ENCODE measurements around the gene DGKD. TPM values are rescaled to one million over a fixed set of nuclear protein-coding genes. Genes with fewer than 3 reads are reported as not detected.

Gene DGKD
- total and polyA plus RNA-seq, 2 experiments from 2014 or later = 3.9 to 4.0 TPM

- Histone ChIP-seq H3K9me3 (ENCODE audit: low read depth) (no peaks in the 10 kb centered on the region), H3K36me3 (ENCODE audit: low read depth) (peaks cover 47% of the 10 kb centered on the region), H3K4me3 (no peak overlapping the region), H3F3A (ENCODE audit: insufficient read depth) (peaks cover 33% of the 10 kb centered on the region), H4K20me1 (ENCODE audit: insufficient read depth) (0 out of 2 replicates have a peak, but pooled peaks cover 2% of the 10 kb centered on the region), H2AFZ (no peak overlapping the region), H3K4me1 (ENCODE audit: insufficient read depth) (peaks cover 38% of the 10 kb centered on the region), H3K27me3 (replicated peaks; ENCODE audit: insufficient read depth) (no peaks in the 10 kb centered on the region), H3K9me2 (ENCODE audit: insufficient read depth) (no peaks in the 10 kb centered on the region), H3K27ac (no peak overlapping the region), H3K9ac (no peak overlapping the region), H3K4me2 (ENCODE audit: unreplicated experiment) (no peak overlapping the region), H3K79me2 (ENCODE audit: insufficient read depth) (no peaks in the 10 kb centered on the region)
- TF ChIP-seq EZH2phosphoT487 (IDR thresholded peaks at IDR 0.05; ENCODE audit: insufficient read depth, low read depth) (no peak), EZH2 (IDR thresholded peaks at IDR 0.05; ENCODE audit: insufficient read depth, poor library complexity, severe bottlenecking) (no peak)
- in situ Hi-C loops (cut with MboI) = no loop called here
- WGBS, 2 experiments (ENCODE audit: low coverage in 1 of 2, low lambda C conversion rate in 2 of 2, missing lambda C conversion rate in 2 of 2) = 90 to 96% methylated on average over 10 of the region's 10 CpGs
- DNase-seq = no peak
These were observed 134.8 kb downstream of the DGKD start for GRCh38 chr2:233489143-233489542.

DNA sequence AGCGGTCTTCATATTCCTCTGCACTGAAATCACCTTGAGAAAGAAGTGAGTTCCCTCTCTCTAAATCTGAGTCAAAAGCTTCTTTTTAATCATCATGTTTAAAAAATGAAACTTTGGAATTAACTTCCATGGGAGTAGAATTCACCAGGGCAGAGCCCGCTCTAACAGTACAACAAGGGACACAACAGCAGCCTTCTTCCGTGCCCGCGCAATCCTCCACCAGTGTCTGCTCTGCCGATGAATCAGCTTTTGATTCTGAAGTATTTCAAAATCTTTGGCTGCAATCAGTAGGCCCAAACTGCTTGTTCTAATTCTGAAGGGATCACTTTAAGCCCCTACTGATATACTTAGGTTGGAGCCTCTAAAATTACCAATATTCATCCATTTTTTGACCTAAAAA is 135.4 kb downstream of the DGKD start:
- WGBS, 2 experiments (ENCODE audit: low coverage in 1 of 2, low lambda C conversion rate in 2 of 2, missing lambda C conversion rate in 2 of 2) = 96% methylated on average over 6 of the region's 6 CpGs
- no peak overlapping the region for H3K27ac ChIP-seq
- in situ Hi-C loops (cut with MboI) = no loop called here
- H3K4me1 ChIP-seq (ENCODE audit: insufficient read depth) = peaks cover 38% of the 10 kb centered on the region
- peak; percentile 32 for DNase-seq
- H3K9me2 ChIP-seq (ENCODE audit: insufficient read depth) = no peaks in the 10 kb centered on the region
- no peak overlapping the region for H2AFZ ChIP-seq
- no peak overlapping the region for H3K4me2 ChIP-seq (ENCODE audit: unreplicated experiment)
- TF ChIP-seq EZH2phosphoT487 (IDR thresholded peaks at IDR 0.05; ENCODE audit: insufficient read depth, low read depth) (no peak), EZH2 (IDR thresholded peaks at IDR 0.05; ENCODE audit: insufficient read depth, poor library complexity, severe bottlenecking) (no peak)
- H3K9me3 ChIP-seq (ENCODE audit: low read depth) = no peaks in the 10 kb centered on the region
- peaks cover 45% of the 10 kb centered on the region for H3K36me3 ChIP-seq (ENCODE audit: low read depth)
- no peak overlapping the region for H3K9ac ChIP-seq
- H4K20me1 ChIP-seq (ENCODE audit: insufficient read depth) = 0 out of 2 replicates have a peak, but pooled peaks cover 1% of the 10 kb centered on the region
- no peaks in the 10 kb centered on the region for H3K27me3 ChIP-seq (replicated peaks; ENCODE audit: insufficient read depth)
- peaks cover 33% of the 10 kb centered on the region for H3F3A ChIP-seq (ENCODE audit: insufficient read depth)
- no peaks in the 10 kb centered on the region for H3K79me2 ChIP-seq (ENCODE audit: insufficient read depth)
- no peak overlapping the region for H3K4me3 ChIP-seq

DNA sequence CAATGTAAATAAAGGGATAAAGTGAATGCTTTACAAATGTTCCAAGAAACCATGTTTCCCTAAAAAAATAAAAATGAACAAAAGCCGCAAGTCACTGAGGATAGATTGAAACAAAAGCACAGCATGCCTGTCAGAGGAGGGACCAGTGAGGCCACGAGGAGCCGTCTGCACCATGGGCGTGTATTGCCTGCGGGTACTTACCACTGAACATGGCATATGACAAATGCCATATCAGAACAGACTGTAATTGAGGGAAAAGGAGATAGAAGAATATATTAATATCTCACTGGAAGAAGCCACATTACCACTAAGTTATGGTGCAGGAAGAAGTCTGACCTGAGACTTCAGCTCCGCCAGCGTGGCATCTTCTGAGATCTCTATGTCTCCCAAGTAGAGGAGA is 136.5 kb downstream of the DGKD start:
- Histone ChIP-seq H3K79me2 (ENCODE audit: insufficient read depth) (no peaks in the 10 kb centered on the region), H3K27ac (no peak overlapping the region), H3K36me3 (ENCODE audit: low read depth) (peaks cover 34% of the 10 kb centered on the region), H3K4me2 (ENCODE audit: unreplicated experiment) (no peak overlapping the region), H3F3A (ENCODE audit: insufficient read depth) (peaks cover 33% of the 10 kb centered on the region), H3K9ac (no peak overlapping the region), H3K4me1 (ENCODE audit: insufficient read depth) (peaks cover 38% of the 10 kb centered on the region), H3K9me3 (ENCODE audit: low read depth) (no peaks in the 10 kb centered on the region), H3K4me3 (no peak overlapping the region), H2AFZ (no peak overlapping the region), H4K20me1 (ENCODE audit: insufficient read depth) (no peaks in the 10 kb centered on the region), H3K9me2 (ENCODE audit: insufficient read depth) (no peaks in the 10 kb centered on the region), H3K27me3 (replicated peaks; ENCODE audit: insufficient read depth) (no peaks in the 10 kb centered on the region)
- TF ChIP-seq EZH2phosphoT487 (IDR thresholded peaks at IDR 0.05; ENCODE audit: insufficient read depth, low read depth) (no peak), EZH2 (IDR thresholded peaks at IDR 0.05; ENCODE audit: insufficient read depth, poor library complexity, severe bottlenecking) (no peak)
- in situ Hi-C loops (cut with MboI) = no loop called here
- 96 to 97% methylated on average over 7 of the region's 7 CpGs for WGBS, 2 experiments (ENCODE audit: low coverage in 1 of 2, low lambda C conversion rate in 2 of 2, missing lambda C conversion rate in 2 of 2)
- DNase-seq = no peak

DNA sequence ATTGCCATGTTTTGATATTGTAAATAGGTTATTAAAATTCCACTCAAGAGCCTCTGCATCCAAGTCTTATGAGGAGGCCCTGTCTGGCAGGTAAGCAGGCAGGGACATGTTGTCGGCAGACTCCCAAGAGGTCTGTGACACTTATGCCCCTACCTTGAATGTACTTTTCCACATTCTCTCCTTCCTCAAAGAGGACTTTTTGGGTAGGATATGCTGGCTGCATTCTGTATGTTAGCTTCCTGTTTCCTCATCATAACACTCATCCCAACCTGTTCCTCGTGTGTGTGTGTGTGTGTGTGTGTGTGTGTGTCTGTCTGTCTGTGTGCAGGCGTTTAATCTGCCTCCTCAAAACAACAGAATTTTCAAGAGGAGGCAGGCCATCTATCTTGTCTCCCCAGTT is 137.0 kb downstream of the DGKD start:
- H3K27me3 ChIP-seq (replicated peaks; ENCODE audit: insufficient read depth) = no peaks in the 10 kb centered on the region
- no peaks in the 10 kb centered on the region for H3K9me3 ChIP-seq (ENCODE audit: low read depth)
- no peak for DNase-seq
- H4K20me1 ChIP-seq (ENCODE audit: insufficient read depth) = no peaks in the 10 kb centered on the region
- no peak overlapping the region for H2AFZ ChIP-seq
- H3K36me3 ChIP-seq (ENCODE audit: low read depth) = peaks cover 37% of the 10 kb centered on the region
- H3K9me2 ChIP-seq (ENCODE audit: insufficient read depth) = no peaks in the 10 kb centered on the region
- peaks cover 34% of the 10 kb centered on the region for H3K4me1 ChIP-seq (ENCODE audit: insufficient read depth)
- H3K79me2 ChIP-seq (ENCODE audit: insufficient read depth) = no peaks in the 10 kb centered on the region
- TF ChIP-seq EZH2 (IDR thresholded peaks at IDR 0.05; ENCODE audit: insufficient read depth, poor library complexity, severe bottlenecking) = no peak
- no peak for TF ChIP-seq EZH2phosphoT487 (IDR thresholded peaks at IDR 0.05; ENCODE audit: insufficient read depth, low read depth)
- no peak overlapping the region for H3K4me2 ChIP-seq (ENCODE audit: unreplicated experiment)
- H3F3A ChIP-seq (ENCODE audit: insufficient read depth) = peaks cover 32% of the 10 kb centered on the region
- H3K4me3 ChIP-seq = no peak overlapping the region
- WGBS, 2 experiments (ENCODE audit: low coverage in 1 of 2, low lambda C conversion rate in 2 of 2, missing lambda C conversion rate in 2 of 2) = 98 to 100% methylated on average over 3 of the region's 3 CpGs
- no peak overlapping the region for H3K9ac ChIP-seq
- in situ Hi-C loops (cut with MboI) = no loop called here
- no peak overlapping the region for H3K27ac ChIP-seq

DNA sequence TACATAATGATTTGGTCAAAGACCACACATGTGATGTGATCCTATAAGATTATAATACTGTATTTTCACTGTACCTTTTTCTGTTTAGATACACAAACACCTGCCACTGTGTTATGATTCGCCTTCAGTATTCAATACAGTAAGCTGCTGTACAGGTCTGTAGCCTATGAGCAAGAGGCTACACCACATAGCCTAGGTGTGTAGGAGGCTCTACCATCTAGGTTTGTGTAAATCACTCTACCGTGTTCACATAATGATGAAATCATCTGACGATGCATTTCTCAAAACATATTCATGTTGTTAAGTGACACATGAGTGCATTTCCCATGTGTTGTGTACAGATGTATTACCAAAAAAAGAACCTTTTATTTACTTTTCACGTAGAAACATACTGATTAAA is 137.8 kb downstream of the DGKD start:
- H3K79me2 ChIP-seq (ENCODE audit: insufficient read depth) = no peaks in the 10 kb centered on the region
- no peak for TF ChIP-seq EZH2phosphoT487 (IDR thresholded peaks at IDR 0.05; ENCODE audit: insufficient read depth, low read depth)
- TF ChIP-seq EZH2 (IDR thresholded peaks at IDR 0.05; ENCODE audit: insufficient read depth, poor library complexity, severe bottlenecking) = no peak
- no peak overlapping the region for H3K4me3 ChIP-seq
- H3K27me3 ChIP-seq (replicated peaks; ENCODE audit: insufficient read depth) = no peaks in the 10 kb centered on the region
- H3F3A ChIP-seq (ENCODE audit: insufficient read depth) = peaks cover 24% of the 10 kb centered on the region
- H3K36me3 ChIP-seq (ENCODE audit: low read depth) = peaks cover 43% of the 10 kb centered on the region
- no peak overlapping the region for H3K4me2 ChIP-seq (ENCODE audit: unreplicated experiment)
- H3K27ac ChIP-seq = no peak overlapping the region
- H4K20me1 ChIP-seq (ENCODE audit: insufficient read depth) = no peaks in the 10 kb centered on the region
- H3K9me2 ChIP-seq (ENCODE audit: insufficient read depth) = no peaks in the 10 kb centered on the region
- H3K4me1 ChIP-seq (ENCODE audit: insufficient read depth) = peaks cover 27% of the 10 kb centered on the region
- 91 to 96% methylated on average over 4 of the region's 4 CpGs for WGBS, 2 experiments (ENCODE audit: low coverage in 1 of 2, low lambda C conversion rate in 2 of 2, missing lambda C conversion rate in 2 of 2)
- no peak overlapping the region for H3K9ac ChIP-seq
- no peaks in the 10 kb centered on the region for H3K9me3 ChIP-seq (ENCODE audit: low read depth)
- in situ Hi-C loops (cut with MboI) = no loop called here
- H2AFZ ChIP-seq = no peak overlapping the region
- DNase-seq = no peak

Data from GM23248 (cell line).